Activated CD4-positive, CD25-positive, alpha-beta regulatory T cell treated with anti-CD3 and anti-CD28 coated beads, Interleukin-2, amount 50 U/mL, for 72 hours (primary cell): ENCODE results near the gene BICDL2.

Experiments used
- DNase-seq: peaks from one replicate; pipeline ENCODE4 v3.0.0; 2021

Gene BICDL2

DNA sequence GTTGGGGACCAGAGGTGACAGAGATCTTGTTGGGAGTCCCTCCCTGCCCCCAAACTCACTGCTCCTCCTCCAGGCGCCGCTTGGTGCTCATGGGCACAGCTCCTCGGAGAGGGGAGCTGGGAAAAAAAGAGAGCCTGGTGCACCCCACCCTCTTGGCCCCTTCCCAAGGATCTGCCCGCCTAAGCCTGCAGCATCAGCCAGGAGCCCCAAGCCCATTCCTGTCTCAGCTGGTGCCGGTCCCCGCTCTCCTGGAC, 13.4 kb downstream of the BICDL2 start:
- no peak for DNase-seq

DNA sequence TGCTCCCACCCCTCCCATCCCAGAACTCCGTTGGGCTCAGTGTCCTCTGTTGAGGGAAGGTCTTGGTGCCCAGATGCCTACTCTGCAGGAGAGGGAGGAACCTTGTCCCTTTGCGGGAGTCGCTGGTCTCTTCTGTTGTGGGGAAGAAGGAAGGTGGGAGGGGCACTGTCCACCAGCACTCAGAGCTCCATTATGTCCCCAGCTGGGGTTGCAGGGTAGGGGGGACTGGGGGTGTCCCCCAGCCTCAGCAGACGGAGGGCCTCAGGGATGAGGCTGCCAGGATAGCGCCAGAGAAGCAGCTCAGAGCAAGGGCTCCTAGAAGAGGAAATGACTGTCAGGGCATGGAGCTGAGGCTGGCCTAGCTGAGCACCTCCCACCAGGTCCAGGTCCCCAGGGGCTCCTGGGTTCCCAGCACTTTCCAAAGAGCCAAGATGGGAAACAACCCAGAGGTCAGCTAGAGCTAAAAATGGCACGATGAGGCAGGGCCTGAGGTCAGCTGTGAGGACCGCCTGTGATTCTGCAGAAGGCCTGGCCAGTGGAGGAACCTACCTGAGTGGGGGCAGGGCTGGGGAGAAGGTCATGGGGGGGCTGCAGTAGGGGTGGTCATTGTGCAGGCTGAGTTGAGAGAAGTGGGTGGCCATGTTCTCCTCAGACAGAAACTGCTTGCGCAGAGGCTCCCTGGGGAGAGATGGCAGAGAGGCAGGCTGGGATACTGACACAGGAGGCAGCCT, 13.9 kb downstream of the BICDL2 start:
- no peak for DNase-seq

DNA sequence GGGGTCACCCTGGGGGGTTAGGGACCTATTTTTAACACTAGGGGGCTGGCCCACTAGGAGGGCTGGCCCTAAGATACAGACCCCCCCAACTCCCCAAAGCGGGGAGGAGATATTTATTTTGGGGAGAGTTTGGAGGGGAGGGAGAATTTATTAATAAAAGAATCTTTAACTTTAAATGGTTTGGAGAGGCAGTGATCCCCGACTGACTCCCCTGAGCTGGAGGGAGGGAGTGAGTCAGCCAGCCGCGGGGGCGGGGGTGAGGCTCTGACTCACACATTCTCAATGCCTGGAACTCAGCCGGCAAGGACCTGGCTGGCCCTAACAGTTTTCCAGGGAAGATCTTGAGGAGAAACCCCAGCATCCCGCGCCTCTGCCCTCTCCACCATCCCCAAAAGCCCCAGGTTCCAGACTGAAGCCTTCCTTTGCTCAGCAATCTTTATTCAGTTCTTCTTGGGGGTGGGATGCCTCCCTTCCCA, 14.5 kb downstream of the BICDL2 start:
- DNase-seq: peak; percentile 83

DNA sequence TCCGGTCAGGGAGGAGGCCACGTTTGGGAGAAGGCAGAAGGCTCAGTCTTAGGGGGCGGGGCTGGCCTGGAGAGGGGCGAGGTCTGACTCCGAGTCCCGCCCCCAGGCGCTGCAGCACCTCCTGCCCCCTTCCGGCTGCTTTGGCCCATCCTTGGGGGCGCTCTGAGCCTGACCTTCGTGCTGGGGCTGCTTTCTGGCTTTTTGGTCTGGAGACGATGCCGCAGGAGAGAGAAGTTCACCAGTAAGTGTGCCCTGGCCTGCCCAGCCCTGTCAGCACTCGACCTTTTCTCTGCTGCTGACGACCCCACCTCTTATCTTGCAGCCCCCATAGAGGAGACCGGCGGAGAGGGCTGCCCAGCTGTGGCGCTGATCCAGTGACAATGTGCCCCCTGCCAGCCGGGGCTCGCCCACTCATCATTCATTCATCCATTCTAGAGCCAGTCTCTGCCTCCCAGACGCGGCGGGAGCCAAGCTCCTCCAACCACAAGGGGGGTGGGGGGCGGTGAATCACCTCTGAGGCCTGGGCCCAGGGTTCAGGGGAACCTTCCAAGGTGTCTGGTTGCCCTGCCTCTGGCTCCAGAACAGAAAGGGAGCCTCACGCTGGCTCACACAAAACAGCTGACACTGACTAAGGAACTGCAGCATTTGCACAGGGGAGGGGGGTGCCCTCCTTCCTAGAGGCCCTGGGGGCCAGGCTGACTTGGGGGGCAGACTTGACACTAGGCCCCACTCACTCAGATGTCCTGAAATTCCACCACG, 15.1 kb downstream of the BICDL2 start:
- peak; percentile 76 for DNase-seq

DNA sequence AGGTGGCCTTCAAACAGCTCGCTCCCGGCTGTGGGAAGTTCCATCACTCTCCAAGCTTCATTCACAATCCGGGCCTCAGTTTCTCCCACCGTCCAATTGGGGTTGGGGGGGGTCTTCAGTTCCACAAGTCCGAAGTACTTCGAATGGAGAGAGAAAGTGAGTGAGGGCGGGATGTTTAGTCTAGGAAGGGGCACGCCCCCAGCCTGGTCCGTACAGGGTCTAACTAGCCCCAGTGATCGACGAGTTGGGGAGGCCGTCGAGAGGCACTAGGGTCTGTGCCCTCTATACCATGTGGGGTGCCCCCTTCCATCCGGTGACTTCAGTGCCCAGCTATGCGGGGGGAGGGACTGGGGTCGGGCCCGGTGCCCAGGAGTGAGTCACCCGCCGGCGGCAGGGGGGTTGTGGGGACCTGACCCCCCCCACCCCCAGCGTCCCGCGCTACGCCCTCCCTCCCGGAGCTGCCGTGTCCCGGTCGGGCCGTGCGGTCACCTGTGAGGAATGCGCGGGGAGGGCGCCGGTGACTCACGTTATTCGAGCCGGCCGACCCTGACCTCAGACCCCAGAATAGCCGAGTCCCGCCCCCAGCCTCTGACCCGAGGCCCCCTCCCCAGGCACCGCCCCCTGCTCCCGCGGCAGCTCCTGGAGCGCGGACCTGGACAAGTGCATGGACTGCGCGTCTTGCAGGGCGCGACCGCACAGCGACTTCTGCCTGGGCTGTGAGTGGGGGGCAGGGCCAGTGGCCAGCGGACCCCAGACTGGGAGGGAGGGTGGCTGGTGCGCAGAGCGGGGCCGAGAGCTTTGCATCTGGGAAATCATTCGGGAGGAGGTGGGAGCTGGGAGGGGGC, 15.9 kb downstream of the BICDL2 start:
- DNase-seq: peak; percentile 59

DNA sequence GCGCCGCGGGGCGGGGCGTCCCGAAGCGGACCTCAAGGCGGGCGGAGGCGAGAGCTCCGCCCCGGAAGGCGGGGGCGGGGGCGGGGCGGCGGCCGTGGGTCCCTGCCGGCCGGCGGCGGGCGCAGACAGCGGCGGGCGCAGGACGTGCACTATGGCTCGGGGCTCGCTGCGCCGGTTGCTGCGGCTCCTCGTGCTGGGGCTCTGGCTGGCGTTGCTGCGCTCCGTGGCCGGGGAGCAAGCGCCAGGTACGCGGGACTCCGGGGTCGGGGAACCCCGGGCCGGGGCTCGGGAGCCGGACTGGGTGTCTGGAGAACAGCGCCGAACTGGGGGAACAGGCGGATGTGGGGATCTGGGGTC, 16.5 kb downstream of the BICDL2 start, which contains the start of gene TNFRSF12A:
Gene TNFRSF12A, plus strand, starts transcription at position 122 of the 357 bp plus-strand sequence. Its CDS starts 30 bp downstream, at position 152.
- peak; percentile 77 for DNase-seq

DNA sequence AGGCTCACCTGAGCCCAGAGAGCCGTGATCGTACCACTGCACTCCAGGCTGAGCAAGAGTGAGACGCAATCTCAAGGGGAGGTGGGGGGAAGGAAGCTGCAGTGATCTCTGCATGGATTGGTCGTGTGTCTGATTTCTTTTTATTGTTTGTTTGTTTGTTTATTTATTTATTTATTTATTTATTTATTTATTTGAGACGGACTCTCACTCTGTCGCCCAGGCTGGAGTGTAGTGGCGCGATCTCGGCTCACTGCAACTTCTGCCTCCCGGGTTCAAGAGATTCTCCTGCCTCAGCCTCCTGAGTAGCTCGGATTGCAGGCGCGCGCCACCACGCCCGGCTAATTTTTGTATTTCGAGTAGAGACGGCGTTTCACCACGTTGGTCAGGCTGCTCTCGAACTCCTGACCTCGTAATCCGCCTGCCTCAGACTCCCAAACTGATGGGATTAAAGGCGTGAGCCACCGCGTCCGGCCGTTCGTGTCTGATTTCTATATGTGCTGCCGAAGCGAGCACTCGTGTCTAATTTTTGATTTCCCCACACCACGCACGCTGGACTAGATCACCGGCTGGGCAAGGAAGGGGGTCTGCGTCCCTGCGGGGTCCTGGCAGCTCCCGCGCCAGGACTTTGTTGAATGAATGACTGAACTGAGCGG, 17.0 kb downstream of the BICDL2 start:
- no peak for DNase-seq

DNA sequence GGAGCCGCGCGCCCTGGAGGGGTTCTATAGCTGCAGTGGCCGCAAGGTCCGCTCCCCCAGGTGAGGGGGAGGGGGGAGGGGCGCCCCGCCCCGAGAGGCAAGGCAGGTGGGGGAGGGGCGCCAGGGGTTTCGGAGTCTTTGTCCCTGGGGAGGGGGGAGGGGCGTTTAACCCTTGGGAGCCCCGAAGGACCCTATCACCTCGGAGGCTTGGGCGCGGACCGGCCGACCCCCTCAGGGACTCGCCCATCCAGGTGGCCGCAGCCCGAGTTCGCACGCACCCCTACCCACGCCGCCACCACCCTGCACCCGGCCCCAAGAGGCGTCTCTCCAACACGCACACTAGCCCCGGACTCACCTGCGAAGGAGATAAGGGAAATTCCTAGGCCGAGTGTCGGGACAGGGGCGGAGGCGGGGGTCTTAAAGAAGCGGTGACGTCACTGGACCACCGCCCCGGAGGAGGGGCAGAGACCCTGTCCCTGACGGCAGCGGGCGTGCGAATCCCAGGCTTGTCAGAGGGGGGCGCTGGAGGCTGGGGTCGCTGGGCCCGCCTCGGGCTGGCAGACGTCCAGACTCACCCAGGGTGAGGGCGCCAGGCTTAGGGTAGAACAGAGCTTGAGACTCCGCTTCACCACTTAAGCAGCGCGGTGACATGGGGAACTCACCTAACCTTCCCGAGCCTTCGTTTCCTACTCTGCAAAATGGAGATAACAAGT, 18.8 kb downstream of the BICDL2 start, which contains the start of gene CLDN6:
Gene CLDN6, minus strand, starts transcription at position 390 of the 713 bp plus-strand sequence. CDS start 2,162 bp downstream, outside the sequence.
- no peak for DNase-seq

DNA sequence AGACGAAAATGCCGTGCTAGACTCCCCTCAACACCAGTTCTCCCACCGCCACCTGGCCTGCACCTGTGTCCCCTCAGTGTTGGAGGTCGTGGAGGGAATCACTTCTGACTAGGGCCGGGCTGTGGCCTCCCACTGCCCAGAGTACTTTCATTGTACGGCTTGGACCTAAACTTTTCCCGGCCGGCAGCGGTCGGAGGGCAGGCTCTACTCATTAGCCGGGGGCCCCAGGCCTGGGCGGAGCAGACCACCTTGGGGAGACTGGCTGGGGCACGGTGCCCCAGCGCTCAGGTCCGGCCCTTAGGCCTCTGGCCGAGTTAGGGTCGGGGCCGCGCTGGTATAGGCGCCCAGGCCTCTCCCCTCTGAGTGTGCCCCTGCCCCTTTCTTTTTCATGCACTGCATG, 19.4 kb downstream of the BICDL2 start:
- DNase-seq: no peak

DNA sequence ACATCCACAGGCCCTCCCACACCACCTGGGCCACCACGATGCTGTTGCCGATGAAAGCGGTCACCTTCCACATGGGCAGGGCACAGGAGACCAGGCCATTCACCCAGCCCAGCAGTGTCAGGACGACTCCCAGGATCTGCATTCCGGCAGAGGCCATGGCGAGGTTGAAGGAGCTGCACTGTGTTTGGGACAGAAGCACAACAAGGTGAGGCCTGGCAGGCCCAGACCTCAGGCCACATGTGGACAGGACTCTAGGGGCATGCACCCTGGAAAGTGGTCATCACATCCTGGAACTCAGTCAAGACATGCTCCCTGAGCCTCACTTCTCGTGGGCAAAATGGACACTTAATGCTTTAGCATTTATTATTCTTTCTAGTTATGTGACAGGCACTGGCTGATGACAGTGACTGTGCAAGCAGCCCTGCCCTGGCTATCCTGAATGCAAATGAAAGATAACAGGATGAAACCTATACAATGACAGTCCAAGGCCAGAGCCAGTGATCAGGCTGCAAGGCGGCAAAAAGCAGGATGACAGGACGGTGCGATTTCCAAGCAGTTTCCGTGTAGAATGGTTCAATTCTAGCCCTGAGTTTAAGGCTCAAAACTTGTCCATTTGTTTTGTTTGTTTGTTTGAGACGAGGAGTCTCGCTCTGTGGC, 20.8 kb downstream of the BICDL2 start:
- no peak for DNase-seq

DNA sequence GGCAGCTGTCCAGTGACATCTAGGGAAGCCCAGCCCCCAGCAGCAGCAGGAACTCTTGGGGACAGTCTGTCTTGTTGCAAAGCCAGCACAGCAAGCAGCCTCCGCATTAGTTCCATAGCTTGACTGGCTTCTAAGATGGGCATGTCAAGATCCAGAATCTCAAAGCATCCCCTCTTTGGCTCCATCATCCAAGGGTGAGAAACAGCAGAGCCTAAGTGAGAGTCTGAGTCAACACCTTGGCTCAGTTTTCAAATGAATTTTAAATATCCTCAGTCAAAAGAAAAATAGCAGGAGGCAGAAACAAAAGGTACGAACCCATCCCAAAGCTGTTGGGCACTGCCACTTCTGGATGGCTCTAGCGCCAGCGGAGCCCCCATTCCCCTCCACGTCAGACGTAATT, 21.8 kb downstream of the BICDL2 start:
- DNase-seq: no peak

DNA sequence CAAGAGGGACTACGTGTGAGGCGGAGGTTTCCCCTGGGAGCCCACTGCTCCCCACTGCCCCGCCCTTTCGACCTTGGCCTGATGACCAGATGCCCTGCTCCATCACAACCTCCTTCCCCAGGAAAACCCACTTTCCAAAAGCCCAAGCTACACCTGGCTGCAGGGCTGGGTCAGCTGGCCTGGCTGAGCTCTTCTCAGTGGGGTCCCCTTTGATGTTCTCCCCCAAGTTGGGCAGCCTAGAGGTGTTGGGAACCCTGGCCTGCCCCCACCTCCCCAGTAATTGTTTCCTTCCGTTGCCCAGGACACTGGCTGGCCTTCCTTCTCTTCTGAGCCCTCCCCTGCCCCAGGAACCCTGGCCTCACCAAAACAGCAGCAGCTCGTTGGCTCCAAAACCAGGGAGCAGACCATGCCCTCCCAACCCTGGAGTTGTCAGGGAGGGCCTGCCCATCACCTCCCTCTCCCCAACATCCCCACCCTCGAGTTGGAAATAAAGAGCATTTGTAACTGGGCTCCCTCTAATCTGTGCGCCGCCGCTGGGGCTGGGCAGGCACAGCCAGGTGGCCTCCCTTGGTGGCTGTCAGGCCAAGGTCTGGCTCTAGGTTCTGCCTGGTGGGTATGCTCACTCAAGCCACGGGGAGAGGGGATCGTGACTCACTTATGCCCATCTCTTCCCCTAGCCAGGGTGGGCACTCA, 22.6 kb downstream of the BICDL2 start:
- DNase-seq: no peak

DNA sequence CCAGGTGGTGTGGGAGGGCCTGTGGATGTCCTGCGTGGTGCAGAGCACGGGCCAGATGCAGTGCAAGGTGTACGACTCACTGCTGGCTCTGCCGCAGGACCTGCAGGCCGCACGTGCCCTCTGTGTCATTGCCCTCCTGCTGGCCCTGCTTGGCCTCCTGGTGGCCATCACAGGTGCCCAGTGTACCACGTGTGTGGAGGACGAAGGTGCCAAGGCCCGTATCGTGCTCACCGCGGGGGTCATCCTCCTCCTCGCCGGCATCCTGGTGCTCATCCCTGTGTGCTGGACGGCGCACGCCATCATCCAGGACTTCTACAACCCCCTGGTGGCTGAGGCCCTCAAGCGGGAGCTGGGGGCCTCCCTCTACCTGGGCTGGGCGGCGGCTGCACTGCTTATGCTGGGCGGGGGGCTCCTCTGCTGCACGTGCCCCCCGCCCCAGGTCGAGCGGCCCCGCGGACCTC, 23.2 kb downstream of the BICDL2 start:
- DNase-seq: no peak

DNA sequence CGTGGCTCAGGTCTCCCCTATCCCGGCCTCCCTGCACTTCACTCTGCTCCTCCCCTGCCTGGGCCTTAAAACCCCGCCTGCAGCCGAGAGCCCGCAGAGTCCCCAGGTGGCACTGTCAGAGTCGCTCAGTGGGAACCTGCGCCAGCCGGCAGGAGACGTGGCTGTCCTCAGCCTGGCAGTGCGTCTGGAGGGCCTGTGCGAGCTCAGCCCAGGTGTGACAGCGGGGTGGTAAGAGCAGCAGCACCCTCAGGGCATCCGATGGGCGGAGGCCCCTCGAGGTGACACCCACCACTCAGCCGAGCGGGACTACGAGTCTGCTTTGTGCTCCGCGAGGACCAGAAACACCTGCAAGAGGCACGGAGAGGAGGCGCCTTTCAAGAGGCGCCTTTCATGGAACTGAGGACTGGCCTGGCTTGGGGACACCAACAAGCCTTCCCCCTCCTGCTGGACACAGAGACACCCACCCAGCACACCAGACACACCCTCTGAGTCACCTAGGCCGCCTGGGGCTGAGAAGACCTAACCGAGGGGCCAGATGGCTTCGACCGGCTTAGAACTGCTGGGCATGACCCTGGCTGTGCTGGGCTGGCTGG, 23.8 kb downstream of the BICDL2 start, which contains the start of gene CLDN9:
Gene CLDN9, plus strand, starts transcription at position 96 of the 593 bp plus-strand sequence. Its CDS starts 440 bp downstream, at position 536.
- DNase-seq: no peak

DNA sequence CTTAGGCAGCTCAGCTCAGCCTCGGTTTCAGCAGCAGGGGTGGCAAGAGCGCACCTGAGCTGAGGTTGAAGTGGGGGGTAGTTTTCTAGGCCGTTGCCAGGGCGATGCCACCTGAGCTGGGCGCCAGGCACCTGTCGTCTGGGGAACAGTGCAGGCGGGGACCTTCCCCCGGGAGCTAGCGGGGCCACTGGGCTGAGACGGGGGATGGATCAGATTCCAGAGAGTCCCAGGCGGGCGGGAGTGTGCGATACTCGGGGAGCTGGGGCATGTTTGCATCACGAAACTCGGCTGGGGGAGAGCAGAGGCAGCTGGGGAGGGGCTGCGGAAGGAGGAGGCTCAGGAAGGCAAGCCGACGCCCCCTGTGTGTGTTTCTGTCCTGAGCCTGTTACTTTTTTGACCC, 24.5 kb downstream of the BICDL2 start:
- DNase-seq: no peak

DNA sequence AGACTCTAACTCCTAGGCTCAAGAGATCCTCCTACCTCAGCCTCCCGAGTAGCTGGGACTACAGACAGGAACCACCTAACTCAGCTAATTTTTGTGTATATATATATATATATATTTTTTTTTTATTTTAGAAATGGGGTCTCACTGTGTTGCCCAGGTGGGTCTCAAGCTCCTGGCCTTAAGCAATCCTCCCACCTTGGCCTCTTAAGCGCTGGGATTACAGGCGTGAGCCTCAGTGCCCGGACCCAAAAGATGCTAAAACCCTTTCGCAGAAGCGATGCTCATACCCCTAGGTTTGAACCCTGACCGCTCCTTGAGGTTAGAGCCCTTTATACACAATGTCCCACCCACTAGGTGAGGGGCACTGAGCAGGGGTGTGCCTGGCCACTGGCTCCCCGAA, 26.2 kb downstream of the BICDL2 start:
- no peak for DNase-seq

DNA sequence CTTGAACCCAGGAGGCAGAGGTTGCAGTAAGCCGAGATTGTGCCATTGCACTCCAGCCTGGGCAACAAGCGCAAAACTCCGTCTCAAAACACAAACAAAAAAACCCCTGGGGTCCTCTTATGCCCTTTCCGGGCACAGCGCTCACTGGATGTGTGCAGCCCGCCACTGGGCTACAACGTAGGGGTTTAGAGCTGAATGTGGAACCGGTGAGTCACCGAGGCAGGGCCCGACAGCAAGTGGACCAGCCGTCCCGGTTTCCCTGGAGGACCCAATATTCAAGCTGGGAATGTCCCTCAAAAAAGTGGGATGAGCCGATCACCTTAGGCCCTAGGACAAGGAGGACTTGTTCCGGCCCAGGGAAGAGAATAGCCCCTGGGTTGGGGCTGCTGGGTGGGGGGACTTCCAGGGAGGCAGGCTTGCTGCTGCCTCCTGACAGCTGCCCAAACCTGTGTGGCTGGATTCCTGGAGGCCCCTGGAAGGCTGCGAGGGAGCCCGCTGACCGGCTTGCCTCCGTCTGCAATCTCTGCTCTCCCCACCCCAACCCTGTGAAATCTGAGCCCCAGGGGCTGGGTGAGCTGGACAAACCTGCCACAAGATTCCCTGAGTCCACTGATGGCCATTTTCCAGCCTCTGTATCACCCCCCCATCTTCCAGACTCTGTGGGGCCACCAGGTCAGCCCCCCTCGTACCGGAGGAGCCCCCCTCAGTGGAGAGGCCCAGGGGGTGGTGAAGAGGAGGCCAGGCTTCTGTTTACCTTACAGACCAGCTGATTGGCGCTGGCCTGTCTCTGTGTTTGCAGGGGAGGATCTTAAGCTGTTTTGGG, 27.0 kb downstream of the BICDL2 start:
- DNase-seq: no peak

DNA sequence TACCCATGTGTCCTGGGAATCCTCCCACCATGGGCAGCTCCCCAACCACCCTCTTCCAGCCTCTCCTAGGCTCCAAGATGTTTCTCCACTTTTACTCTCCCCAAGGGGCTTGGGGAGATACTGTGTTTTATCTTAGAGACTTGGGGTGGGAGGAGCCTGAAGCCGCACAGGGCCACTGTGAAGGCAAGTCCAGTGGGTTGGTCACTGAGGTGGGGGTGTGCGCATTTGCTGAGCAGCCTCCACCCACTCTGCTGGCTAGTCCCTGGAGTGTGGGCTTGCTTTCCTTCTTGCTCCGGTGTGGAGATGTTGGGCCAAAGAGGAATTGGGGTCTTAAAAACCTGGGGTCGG, 28.1 kb downstream of the BICDL2 start:
- DNase-seq: no peak

DNA sequence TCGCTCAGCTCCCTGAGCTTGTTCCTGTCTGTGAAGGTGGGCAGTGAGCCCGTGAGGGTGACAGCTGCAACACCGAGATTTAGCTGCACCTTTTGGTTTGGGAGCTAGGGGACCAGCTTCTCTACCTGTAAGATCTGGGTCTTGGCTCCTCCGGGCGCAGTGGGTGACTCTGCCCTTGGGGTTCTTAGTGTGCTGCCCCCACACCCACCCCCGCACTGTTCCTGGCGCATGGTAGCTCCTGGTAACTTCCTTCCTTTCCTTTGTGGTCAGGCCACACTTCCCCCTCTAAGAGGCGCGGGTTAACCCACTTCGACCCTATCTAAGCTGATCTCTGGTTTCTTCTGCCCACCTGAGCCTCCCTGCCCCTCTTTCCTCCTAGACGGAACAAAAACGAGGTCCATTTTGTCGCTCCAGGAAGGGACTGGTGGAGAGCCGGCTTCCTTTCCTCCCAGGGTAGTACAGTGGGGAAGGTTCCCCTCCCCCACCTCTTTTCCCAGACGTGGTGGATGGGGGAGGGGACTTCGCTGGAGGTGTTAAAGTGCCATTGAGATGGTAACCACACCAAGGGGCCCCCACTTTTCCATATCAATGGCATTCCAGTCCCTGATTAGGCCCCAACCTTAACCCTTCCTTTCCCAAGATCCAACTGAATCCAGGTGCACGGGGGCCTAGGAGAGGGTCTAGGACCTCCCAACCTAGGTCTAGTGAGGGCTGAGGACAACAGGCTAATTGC, 28.6 kb downstream of the BICDL2 start:
- DNase-seq: no peak
